NCI-H526 (cell line): ENCODE measurements around the gene SEMA5B.
A peak's percentile ranks its signal among the peaks of the same experiment; 100 is the strongest.

Experiments
- DNase-seq, 2 experiments: peaks; one replicate each; lab custom pipeline; 2025; lab: John Stamatoyannopoulos, UW

Gene SEMA5B

GRCh38 chr3:123027292-123028232 lies at the start of gene SEMA5B:
Gene SEMA5B, minus strand, starts transcription at chr3:123027763. Its CDS starts 66,500 bp downstream, at chr3:122961263.
- peak; percentile 56 to 91 for DNase-seq

DNA sequence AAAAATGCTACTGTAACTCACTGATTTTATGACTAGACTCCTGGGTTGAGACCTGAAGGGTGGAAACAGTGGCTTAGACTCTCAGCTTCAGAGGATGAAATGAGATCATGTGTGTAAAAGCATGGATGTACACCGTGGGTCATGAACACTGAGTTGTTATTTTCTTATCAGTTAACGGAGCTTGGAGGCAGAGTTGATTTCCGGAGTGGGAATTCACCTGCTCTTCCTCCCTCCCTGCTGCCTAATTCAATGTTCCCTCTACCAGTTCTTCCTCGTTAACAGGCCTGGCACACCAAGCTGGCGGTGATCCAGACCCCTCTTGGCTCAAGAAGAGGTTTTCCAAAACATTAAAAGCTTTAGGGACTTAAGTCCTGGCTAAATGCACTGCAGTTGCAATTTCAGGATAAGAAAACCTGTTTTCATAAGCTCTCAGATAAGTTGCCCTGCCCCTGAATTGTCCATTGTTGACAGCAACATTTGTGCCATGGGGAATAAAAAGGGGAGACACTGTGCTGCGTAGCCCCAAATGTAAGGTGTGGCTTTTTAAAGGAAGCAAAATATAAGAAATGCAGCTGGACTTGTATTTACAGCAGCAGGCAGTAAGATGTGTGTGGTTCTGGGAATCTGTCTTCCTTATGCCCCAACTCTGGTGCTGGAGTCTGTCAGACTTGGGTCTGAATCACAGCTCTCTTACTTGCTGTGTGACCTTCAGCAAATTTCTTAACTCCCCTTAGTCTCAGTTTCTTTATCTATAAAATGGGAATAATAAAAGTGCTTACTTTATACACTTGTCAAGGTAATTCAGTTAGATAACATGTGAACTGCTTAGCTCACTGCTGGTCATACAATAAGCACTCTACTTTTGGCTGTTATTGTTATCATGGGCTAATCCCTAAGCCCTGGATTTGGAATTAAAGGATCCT lies 49.2 kb upstream of the SEMA5B start:
- DNase-seq, result no peak

DNA sequence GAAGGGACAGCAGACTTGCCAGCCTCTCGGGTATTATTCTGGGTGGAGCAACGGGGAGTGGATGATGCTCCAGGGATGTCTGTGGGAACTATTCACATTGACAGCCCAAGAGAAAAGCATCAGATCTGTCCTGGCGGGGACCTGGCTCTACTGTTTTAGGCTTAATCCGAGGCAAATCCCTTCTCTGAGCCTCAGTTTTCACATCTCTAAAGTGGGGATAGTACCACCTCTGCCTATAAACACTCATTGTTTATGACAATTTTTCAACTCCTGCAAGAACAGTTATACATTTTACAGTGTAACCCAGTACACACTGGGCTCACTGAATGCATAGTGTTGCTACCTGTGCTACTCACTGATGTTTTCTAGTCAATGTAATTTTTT lies 48.5 kb upstream of the SEMA5B start:
- no peak for DNase-seq

GRCh38 chr3:123075359-123075758 lies 47.8 kb upstream of the SEMA5B start:
- DNase-seq, result no peak

GRCh38 chr3:123072564-123072963 lies 45.0 kb upstream of the SEMA5B start:
- no peak for DNase-seq

- no peak for DNase-seq
Observed at GRCh38 chr3:123072152-123072551, 44.6 kb upstream of the SEMA5B start.

GRCh38 chr3:123071581-123071980 lies 44.0 kb upstream of the SEMA5B start:
- no peak for DNase-seq

DNA sequence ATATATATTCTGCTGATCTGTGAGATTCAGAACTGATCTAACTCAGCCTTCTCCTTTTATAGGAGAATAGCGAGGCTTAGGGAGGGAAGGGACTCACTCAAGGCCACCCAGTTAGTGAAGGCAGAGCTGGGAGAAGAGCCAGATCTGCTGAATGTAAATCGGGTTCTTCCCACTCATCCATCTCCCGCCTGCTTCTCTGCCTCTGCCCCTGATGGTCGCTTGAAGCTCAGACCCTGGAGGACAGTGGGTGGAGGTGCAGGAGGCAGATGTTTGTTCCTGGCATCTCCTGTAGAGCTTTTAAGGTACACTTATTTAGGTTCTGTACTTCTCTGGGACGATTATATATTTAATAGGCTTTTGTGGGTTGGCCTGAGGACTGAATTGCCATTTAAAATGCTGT lies 43.6 kb upstream of the SEMA5B start:
- DNase-seq, result peak in 1 of 2 experiments; percentile 51

DNA sequence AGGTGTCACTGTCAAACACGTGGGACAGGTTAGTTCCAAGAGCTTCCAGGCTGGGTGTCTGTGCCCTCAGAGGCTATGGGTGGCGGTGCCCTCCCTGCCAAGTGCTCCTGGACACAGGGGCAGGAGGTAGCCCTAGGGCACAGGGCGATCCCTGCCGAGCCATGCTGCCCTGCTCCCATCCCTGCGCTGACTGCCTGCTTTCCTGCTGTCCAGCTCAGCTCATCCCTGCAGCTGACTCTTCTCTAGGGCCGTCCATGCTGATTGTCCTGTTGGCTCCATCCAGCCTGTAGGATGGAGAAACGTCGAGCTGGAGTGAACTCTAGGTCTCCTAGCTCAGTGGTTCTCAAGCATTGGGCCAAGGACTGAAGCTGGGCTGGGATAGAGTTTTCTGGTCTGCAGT lies 42.9 kb upstream of the SEMA5B start:
- DNase-seq, result no peak

GRCh38 chr3:123068601-123069381 lies 41.2 kb upstream of the SEMA5B start:
- DNase-seq, result no peak

- peak in 1 of 2 experiments; percentile 71 for DNase-seq
Observed at GRCh38 chr3:123067689-123068600, 40.4 kb upstream of the SEMA5B start.

DNA sequence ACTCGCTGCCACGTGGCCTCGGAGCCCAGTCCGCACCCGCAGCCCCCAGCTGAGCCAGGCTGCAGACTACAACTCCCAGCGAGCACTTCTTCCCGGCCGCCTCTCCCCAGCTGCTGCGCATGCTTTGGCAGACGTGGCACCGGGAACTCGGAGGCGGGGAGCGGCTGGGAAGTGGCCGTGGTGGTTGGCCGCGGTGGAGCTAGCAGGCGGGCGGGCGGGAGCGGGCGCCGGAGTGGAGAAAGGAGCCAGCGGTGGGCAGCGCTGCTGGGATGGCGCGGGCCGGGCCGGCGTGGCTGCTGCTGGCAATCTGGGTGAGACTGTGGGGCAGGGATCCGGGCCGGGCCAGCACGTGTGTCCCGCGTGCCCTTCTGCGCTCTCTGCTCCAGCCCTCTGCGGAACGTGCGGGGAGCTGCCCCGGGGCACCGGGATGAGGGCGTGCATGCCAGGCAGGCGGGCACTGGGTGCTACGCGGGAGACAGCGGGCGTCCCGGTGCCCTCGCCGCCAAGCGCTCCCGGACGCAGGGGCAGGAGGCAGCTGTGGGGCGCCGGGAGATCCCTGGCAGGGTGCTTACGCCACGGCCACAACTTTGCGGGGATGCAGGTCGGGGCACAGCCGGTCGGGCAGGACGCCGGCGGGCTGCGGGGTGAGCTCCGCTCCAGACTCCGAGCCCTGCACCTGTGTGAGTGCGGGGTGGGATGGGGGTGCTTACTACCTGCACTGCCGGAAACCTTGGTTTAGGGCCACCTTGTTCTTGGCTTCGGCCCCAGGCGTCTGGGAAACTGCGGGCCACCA lies 39.5 kb upstream of the SEMA5B start, which contains the start of gene PDIA5:
TSS of gene PDIA5 (plus strand) at position 130 of the 793 bp plus-strand sequence. CDS start at position 270, 140 bp downstream.
- peak; percentile 89 to 96 for DNase-seq

GRCh38 chr3:123066599-123066895 lies 39.0 kb upstream of the SEMA5B start:
- no peak for DNase-seq

DNA sequence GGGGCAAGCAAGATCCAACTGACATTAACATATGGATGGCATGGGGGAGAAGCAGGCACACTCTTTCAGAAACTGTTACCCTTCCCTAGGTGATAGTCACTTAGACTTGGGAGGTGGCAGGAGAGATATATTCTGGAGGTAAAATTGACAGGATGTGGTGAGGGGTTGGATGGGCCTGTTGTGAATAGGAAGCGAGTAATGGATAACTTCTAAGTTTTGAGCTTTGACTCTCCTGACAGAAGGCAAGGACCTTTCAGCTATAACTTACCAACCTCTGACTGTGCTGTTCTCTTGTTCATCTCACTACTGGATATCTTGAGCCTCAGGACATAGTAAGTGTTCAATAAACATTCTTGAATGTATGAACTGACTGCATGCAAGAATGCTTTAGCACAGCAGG lies 37.4 kb upstream of the SEMA5B start:
- DNase-seq, result no peak

DNA sequence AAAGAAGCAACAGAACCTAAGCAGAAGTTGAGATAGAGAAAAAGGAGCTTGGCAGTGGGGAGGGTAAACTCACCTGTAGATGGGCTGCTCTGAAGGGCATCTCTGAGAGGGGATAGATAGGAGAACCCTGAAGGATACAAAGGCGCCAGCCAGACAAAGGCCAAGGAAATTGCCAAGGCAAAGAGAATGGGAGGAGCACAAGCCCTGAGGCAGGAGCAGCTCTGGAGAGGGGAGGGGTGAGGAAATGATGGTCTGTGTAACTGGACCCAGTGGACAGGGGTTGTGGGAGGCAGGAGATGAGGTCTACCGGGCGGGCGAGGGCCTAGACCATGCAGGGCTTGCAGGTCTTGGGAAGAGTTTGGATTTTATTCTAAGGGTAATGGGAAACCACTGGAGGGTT lies 36.9 kb upstream of the SEMA5B start:
- DNase-seq, result no peak

DNA sequence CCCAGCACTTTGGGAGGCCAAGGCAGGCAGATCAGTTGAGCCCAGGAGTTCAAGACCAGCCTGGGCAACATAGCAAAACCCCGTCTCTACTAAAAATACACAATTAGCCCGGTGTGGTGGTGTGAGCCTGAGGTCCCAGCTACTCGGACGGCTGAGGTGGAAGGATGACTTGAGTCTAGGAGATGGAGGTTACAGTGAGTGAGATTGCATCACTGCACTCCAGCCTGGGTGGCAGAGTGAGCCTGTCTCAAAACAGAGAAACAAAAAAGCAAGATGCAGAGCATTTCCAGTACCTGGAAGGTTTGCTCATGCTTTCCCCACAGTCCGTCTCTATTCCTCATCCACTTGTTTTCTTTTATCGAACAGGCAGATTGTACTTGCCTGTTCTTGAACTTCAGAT lies 35.5 kb upstream of the SEMA5B start:
- no peak for DNase-seq

GRCh38 chr3:123061856-123062255 lies 34.3 kb upstream of the SEMA5B start:
- no peak for DNase-seq

DNA sequence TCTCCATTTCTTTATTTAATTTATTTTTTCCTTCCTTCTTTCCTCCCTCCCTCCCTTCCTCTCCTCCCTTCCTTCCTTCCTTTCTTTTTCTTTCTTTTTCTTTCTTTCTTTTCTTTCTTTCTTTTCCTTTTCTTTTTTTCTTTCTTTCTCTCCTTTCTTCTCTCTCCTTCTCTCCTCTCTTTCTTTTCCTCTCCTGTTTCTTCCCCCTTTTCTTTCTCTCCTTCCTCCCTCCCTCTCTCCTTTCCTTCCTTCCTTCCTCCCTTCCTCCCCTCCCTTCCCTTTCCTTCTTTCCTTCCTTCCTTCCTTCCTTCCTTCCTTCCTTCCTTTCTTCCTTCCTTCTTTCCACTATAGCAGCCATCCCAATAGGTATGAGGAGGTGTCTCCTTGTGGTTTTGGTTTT lies 32.5 kb upstream of the SEMA5B start:
- no peak for DNase-seq

DNA sequence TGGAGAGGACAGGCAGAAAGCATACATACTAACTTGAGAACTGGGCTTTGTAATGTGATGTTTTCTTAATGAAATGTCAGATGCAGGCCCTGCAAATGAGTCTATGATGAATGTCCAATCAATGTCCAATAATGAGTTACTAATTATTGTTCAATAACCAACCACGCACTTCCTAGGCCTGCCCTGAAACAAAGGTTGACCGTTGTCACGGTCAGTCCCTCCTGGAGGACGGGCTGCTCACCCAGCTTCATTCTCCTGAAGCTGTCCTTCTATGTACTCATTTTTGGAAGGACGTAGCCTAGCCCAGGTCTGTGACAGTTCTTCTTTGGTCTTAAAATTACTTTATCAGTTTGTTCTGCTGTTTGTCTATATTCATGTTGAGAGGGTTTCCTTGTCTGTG lies 30.9 kb upstream of the SEMA5B start:
- no peak for DNase-seq

- no peak for DNase-seq
Observed at GRCh38 chr3:123055352-123055751, 27.8 kb upstream of the SEMA5B start.
